ENCODE results near the gene RASGEF1C.

The RASGEF1C gene

DNA sequence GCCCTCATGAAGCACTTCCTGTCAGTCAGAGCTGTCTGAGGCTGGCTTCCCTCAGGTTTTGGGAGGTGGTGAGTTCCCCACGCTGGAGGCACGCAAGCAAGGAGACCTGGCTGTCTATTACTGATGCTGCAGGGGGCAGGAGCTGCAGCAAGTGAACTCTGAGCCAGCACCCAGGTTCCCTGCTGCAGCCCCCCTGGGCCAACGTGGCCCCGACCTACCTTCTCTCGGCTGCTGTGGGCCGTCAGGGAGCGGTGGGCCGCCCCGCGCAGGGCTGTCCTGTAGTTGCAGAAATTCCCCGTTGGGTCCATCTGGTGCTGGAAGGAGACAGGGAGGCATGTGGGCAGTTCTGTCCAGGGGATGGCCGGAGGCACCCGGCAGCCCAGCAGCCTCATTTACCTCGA is 90.6 kb downstream of the RASGEF1C start:
- no peak for DNase-seq

DNA sequence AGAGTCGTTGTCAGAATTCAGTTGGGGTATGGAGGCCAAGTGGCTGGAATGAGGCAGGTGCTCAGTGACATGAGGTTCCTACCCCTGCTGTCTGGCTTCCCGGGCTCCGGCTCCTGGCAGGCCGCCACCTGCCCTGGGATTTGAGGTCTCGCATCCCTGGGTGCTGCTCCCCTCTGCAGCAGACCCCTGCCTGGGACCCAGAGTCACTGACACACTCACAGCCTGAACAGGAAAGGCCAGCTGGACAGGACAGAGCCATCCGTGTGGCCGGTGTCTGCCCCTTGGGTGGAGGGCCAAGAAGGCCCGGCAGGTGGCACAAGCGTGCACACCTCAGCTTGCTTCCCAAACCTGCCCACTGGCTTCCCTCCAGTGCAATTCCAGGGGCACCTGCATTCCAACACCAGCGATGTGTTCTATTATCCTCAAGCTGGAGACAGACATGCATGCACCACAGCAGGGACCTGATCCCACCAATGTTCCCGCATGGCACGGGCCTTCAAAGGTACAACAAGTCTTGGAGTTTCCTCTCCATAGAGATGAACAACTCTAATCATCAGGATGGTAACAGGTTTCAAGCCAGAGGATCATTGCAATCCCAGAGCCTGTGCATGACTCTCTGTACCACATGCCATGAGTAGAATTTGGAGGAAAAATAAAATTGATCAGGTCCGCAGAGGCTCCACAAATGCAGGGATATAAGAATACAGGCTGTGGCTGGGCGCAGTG is 91.8 kb downstream of the RASGEF1C start:
- DNase-seq: no peak

GRCh38 chr5:180116077-180116999 is 92.7 kb downstream of the RASGEF1C start:
- DNase-seq: no peak

DNA sequence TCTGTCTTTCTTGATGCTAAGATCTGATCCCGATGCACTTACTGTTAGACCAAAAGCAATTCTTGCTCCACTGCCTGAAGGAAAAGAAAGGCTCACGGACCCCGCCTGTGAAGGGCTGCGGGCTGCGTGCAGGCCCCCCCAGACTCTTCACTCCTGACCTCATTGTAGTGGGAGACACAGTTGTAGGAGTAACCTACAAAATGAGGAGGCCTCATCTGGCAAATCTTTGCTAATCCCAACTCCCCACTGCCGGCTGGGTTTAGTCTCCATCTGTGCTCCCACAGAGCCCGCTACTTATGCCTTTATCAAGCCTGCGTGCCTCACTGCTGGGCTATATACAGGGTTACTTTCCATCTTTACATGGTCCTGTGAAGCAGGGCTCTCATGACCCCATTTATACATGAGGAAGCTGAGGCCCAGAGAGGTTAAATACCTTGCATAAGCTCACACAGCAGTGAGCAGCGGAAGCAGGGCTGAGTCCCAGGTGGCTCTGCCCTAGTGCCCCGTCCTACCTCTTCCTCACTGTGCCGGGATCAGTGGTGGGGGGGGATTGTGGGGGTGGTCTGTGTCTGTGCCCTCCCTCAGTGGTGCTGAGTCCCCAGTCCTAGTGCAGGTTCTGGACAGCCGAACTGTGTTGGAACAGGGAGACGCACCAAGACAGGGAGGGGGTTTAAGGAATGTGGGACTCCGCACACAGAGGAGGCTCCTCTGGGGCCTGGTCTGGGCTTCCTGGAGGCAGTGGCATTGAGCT is 93.5 kb downstream of the RASGEF1C start:
- DNase-seq: no peak

GRCh38 chr5:180114304-180115003 is 94.6 kb downstream of the RASGEF1C start:
- DNase-seq: no peak

GRCh38 chr5:180113660-180114303 is 95.2 kb downstream of the RASGEF1C start:
- DNase-seq: no peak

- no peak for DNase-seq
These were observed 96.7 kb downstream of the RASGEF1C start for GRCh38 chr5:180112181-180112861.

DNA sequence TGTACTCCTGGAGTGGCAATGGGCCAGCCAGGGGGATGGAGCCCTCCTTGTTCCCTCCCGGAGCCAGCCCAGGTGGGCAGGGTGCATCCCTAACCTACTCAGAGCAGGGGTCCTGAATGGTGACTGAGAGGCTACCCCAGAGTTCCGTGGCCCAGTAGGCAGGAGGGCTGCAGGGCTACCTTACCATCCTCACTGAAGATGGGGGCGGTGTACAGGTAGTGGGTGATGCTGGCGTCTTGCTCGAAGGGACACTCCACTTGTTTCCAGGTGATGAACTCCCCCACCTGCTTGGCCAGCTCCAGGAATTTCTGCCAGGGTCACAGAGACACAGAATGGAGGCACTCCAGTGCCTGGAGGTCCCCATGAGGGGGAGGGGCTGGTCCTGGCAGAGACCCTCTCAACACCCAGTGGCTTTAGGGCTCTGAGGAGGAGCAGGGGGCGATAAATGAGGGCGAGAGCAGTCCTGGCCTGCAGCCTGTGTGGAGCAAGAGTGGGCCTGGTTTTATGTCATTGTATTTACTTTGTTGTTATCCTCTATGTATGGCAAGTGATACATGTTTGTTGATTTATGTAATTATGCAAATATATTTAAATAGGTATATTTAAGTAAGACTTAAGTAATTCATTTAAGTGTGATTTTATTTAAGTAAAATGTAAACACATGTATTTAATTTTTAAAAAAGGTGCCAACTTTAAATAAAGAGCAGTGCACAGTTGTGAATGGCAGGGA is 97.6 kb downstream of the RASGEF1C start:
- no peak for DNase-seq

DNA sequence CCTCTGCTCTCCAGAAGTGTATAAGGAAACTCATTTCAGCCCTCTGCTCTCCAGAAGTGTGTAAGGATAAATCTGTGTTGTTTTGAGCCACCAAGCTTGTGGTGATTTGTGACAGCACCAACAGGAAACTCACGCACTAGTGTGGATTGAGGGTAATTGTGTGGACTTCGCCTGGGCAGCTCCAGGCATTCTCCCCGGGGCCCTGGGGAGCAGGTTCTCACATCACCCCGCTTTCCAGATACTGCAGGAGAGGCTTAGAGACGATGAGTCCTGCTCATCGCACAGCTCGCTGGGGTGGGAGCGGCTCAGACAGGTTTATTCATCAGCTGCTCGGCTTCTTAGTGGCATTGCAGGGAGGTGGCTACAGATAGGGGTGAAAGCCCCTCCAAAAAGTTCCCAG is 99.1 kb downstream of the RASGEF1C start:
- DNase-seq: no peak

- no peak for DNase-seq
These were observed 102.0 kb downstream of the RASGEF1C start for GRCh38 chr5:180107005-180107404.

GRCh38 chr5:180105827-180106312 is 103.1 kb downstream of the RASGEF1C start:
- DNase-seq: no peak

DNA sequence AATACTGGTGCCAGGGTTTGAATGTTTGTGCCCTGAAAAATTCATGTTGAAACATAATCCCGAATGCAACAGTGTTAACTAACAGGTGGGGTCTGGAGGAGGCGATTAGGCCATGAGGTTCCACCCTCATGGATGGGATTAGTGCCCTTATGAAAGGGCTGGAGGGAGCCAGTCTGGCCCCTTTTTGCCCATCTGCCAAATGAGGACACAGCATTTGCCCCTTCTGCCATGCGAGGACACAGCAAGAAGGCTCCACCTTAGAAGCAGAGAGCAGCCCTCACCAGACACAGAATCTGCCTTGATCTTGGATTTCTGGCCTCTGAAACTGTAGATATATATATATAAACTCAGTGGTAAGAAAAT is 104.9 kb downstream of the RASGEF1C start:
- no peak for DNase-seq

DNA sequence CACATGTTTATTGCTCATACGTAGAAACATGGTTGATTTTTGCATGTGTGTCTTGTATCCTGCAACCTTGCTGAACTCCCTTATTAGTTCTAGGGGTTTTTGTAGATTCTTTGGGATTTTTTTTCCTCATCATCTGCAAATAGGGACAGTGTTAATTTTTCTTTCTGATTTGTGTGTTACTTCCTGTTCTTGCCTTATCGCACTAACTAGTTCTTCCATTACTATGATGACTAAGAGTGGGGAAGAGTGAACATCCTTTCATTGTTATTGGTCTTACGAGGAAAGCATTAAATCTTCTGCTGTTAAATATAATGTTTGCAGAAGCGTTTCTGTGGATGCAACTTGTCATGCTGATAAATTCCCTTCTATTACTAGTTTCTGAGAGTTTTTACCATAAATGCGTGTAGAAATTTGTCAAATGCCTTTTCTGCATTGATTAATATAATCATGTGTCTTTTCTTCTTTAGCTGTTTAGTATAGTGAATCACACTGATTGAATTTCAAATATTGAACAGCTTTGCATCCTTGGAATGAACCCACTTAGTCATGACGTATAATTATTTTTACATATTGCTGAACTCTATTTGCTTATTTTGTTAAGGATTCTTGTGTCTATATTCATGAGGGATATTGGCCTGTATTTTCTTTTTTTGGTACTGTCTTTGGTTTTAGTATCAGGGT is 105.4 kb downstream of the RASGEF1C start:
- no peak for DNase-seq

GRCh38 chr5:180102636-180103035 is 106.4 kb downstream of the RASGEF1C start:
- DNase-seq: no peak

DNA sequence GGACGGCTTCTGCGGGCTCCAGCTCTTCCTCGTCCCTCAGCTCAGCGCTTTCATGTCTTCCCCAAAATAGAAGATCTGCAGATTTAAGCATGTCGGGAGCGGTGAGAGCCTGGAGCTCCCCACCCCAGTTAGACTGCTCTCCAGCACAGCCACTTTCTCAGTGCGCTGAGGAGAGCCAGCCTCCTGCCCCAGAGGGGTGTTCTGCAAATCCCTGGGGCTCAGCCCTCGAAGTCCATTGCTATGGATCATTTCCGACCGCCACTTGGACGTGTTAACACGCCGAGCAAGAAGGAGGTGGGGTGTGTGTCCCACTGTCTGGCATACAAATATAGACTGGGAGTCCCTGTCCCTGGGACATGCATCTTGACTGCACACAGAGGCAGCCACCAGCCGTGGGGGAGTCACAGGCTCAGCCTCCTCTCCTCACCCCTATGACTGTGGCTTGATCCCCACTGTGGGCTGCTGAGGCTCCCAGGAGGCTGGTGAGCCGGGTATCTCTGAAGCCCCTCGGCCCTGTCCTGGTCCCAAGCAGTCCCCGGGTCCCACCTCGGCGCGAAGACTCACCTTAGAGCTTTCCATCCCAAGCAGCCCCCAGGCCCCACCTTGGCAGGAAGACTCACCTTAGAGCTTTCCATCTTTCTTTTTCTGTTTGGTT is 107.4 kb downstream of the RASGEF1C start:
- no peak for DNase-seq

DNA sequence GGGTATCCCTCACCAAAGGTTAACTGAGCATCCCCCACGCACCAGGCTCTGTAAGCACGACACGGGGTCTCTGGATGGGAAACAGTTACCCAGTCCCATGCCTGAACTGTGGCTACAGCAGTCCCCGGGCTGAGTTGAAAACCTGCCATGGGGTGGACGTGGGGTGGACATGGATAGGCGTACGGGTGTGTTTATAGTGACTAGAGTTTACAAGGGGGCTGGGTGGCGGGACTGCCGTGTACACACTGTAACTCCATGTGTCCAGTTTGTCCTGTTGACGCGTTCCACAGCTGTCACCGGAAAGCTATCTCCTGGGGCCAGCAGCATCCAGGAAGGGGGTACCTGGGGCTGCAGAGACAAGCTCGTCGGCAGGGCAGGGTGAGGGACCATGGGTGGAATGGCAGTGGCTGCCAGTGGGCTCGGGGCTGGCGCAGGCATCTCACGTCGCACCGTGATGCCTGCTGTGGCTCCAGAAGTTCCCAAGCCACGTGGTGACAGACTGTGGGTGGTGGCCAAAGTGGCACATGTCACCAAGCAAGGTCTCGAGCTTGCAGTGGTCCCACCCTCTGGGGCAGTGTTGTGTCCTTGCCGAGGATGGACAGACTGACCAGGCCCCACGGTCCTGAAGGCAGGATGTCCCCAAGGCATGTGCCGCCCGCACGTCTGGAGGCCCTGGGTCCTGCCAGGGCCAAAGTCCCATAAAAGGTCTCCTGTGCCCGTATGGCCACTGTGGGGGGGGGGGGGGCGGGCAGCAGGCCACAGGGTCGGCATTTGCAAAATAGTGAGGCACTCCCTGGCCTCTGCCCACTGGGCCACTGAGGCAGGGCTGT is 108.2 kb downstream of the RASGEF1C start:
- DNase-seq: no peak

- DNase-seq: no peak
These were observed 109.0 kb downstream of the RASGEF1C start for GRCh38 chr5:180099733-180100611.
